SH-SY5Y (cell line): ENCODE results near the gene CHD9NB.

Experiments
- GATA2 ChIP-seq: IDR thresholded peaks from 2 replicates; pipeline ENCODE4 v1.6.1; 2011; ENCODE audit warnings: mild to moderate bottlenecking, low read depth, low read length
- GATA3 ChIP-seq: IDR thresholded peaks from 2 replicates; pipeline ENCODE4 v1.6.1; 2011; ENCODE audit warnings: low read depth, mild to moderate bottlenecking, low read length, moderate library complexity

DNA sequence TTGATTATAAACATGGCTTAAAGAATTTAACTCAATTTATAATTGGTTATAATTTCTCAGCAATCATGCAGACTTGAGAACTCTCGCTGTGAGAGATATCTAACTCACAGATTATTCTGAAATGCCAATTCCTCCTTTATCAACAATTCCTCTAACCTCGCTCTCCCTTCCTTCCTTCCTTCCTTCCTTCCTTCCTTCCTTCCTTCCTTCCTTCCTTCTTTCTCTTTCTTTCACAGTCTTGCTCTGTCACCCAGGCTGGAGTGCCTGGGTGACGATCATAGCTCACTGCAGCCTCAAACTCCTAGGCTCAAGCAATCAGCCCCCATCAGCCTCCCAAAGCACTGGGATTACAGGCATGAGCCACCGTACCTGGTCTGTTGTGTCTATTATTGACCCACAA is 44.5 kb upstream of the CHD9NB start:
- TF ChIP-seq GATA2 (no peak), GATA3 (no peak)
